Fibroblast of the aortic adventitia (primary cell): ENCODE data around the gene MAP3K1. TPM values are rescaled to one million over a fixed set of nuclear protein-coding genes. Genes with fewer than 3 reads are reported as not detected.
"Not testable (repeated sequence)": the region's sequence is repeated elsewhere in the genome, so short reads cannot be mapped to it uniquely, and the experiment has no call there.

Source experiments
- DNase-seq: peaks from one replicate; pipeline ENCODE4 v3.0.0-alpha.2; 2010; ENCODE audit warnings: low read depth
- H3K4me3 ChIP-seq: 2 replicates; pipeline ENCODE4 v1.5.1; 2011; ENCODE audit warnings: low read depth, mild to moderate bottlenecking, control low read depth, low read length, moderate library complexity
- total RNA-seq: library from RNA; depleted of rRNA; stranded (reverse); fragments of >200 nt; gene quantifications from 2 replicates; pipeline ENCODE4 v1.2.3, GENCODE V29; 2012; ENCODE audit warnings: low replicate concordance
- TF ChIP-seq, protein P1 (sequence below): IDR thresholded peaks from 2 replicates; pipeline ENCODE4 v1.5.1; 2011; ENCODE audit warnings: mild to moderate bottlenecking, low read length, control low read depth, inconsistent platforms; ENCODE audit not compliant: insufficient read depth

Gene MAP3K1
- total RNA-seq: 5.4 and 5.5 TPM in 2 replicates

DNA sequence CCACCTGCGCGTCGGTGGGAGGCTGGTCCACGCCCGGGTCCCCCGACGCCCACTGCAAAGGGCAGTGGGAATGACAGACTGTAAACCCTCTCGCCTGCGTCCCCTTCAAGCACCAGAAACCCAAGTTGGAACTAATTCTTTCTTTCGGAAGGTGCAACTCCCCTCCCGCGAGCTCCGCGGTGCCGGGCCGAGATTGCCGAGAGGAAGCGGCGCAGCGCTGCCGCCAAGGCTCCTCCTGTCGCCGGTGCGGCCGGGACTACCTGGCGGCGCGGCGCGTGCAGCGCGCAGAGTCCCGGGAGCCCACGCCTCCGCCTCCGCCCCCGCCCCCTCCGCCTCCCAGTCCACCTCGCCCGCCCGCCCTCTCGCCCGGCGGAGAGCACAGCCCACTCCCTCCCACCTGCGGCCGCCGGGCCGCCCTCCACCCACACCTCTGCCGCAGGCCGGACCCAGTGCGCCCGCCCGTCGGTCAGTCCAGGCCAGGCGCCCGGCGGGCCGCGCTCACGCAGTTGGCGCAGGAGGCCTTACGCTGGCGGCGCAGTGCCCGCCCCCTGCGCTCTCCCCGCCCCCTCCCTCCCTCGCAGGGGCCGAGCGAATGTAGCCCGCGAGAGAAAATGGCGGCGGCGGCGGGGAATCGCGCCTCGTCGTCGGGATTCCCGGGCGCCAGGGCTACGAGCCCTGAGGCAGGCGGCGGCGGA lies at the start of gene MAP3K1:
Gene MAP3K1, plus strand, starts transcription at position 587 of the 695 bp plus-strand sequence. Its CDS starts 25 bp downstream, at position 612.
- DNase-seq: peak; percentile 59

DNA sequence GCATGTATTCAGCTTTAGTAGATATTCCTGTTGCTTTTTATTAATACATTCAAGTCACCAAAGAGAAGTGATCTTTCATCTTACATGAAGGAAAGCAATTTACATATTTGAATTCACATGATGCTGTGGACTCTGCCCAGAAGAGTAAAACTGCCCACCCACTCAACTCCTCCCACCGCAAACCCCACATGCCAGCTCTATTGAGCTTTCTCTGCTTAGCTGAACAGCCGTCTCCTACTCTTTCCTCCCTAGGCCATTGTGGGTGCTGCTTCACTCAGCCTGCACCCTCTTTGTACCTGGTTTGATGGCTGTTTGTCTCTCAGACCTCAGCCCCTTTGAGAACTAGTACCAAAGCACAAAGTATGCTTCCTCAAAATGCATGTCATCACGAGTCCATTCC lies 48.4 kb upstream of the MAP3K1 start:
- no peak overlapping the region for H3K4me3 ChIP-seq
- TF ChIP-seq, protein P1, sequence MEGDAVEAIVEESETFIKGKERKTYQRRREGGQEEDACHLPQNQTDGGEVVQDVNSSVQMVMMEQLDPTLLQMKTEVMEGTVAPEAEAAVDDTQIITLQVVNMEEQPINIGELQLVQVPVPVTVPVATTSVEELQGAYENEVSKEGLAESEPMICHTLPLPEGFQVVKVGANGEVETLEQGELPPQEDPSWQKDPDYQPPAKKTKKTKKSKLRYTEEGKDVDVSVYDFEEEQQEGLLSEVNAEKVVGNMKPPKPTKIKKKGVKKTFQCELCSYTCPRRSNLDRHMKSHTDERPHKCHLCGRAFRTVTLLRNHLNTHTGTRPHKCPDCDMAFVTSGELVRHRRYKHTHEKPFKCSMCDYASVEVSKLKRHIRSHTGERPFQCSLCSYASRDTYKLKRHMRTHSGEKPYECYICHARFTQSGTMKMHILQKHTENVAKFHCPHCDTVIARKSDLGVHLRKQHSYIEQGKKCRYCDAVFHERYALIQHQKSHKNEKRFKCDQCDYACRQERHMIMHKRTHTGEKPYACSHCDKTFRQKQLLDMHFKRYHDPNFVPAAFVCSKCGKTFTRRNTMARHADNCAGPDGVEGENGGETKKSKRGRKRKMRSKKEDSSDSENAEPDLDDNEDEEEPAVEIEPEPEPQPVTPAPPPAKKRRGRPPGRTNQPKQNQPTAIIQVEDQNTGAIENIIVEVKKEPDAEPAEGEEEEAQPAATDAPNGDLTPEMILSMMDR: no peak
- no peak for DNase-seq

More for the DNA sequence above, at the start of gene MAP3K1:
- TF ChIP-seq, protein P1: no peak
- peak within 1 kb of the TSS; percentile 72 for H3K4me3 ChIP-seq

DNA sequence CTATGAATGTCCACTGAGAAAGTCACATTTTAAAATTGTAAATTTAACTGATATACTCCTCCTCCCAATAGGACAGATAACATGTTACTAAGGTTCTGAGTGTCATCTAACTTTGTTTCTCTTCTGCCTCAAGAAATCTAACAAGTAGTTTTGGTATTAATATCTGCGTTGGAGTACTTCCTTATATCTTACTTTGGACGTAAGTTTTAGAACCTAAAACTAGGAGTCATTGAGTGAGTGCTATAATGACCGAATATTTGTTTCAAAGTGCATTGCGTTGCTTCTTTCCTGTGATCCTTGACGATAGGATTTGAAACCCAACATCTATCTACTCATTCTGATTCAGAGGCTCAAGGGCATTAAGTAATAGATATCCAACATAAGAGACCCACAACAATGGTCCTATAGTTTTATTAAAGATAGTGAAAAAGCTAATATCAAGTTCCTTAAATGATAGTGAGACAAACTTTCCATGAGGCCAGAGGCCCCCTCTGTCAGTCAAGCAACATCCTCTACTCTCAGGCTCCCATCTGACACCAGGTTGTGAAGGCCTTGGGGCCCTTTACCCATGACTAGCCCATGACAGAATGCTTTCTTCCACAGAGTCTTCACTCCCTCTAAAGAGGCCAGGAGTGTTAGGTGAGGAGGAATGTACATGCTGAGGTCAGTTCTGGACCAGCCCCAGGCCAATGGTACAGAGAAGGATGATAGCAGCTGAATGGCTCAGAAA lies 45.3 kb upstream of the MAP3K1 start:
- no peak for DNase-seq
- H3K4me3 ChIP-seq: no peak overlapping the region
- TF ChIP-seq, protein P1: no peak

DNA sequence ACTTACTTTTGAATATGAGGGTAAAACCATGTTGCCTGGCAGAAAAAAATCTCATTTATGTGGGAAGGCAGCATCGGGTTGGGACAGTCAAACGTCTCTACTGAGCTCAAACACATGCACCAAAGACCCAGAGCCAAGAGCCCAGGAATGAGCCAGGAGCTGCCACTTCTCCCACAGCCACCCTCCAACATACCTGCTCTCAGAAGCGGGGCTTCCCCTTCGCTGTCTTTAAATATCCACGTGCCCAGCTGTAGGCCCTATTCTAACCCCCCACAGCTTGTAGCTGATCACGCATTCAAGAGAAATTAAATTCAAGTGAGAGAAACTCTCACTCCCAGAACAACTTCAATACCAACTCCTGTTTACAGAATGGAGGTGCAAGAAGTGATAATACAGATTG lies 42.6 kb upstream of the MAP3K1 start:
- H3K4me3 ChIP-seq: no peak overlapping the region
- TF ChIP-seq, protein P1: no peak
- DNase-seq: no peak

DNA sequence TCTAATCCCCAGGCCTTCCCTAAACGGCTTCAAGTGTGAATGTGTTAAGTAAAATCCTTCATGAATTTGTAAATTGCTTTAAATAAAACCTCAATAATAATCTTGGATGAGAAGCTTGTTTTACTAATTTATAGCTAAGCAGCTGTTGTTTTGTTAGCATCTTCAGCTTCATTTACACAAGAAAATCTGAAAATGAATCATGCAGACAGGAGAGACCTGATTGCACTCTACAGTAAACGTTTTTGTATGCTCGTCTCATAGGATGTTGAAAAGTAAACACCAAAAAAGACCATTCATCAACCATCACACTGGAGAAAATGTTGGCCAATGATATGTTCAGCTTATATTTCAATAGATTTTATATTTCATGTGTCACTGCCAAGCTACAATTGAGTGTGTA lies 40.4 kb upstream of the MAP3K1 start:
- TF ChIP-seq, protein P1: no peak
- H3K4me3 ChIP-seq: no peak overlapping the region
- no peak for DNase-seq

DNA sequence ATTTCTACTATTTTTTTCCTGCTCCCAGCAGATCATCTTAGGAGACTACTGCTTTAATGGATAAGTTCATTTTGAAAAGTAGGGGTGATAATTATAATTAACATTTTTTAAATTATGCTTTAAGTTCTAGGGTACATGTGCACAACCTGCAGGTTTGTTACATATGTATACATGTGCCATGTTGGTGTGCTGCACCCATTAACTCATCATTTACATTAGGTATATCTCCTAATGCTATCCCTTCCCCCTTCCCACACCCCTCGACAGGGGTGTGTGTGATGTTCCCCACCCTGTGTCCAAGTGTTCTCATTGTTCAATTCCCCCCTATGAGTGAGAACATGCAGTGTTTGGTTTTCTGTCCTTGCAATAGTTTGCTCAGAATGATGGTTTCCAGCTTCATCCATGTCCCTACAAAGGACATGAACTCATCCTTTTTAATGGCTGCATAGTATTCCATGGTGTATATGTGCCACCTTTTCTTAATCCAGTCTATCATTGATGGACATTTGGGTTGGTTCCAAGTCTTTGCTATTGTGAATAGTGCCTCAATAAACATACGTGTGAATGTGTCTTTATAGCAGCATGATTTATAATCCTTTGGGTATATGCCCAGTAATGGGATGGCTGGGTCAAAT lies 39.0 kb upstream of the MAP3K1 start:
- H3K4me3 ChIP-seq, DNase-seq: not testable (repeated sequence)

DNA sequence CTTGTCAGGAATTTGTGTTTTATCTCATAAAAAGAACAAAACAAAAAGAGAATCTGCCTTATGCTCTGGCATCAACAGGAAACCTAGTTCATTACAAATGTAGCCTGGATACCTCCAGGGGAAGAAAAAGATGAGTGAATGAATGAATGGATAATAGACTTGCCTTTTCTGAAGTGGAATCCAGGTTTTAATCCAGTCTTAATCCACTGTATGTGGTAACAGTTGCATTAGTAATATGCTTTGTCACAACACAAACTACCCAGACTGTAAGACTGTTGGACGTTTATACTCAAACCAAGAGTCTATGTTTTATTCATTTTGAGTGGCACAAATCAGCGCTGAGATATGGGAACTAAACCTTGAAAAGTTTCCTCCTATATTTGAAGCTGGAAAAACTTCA lies 32.1 kb upstream of the MAP3K1 start:
- TF ChIP-seq, protein P1: no peak
- no peak overlapping the region for H3K4me3 ChIP-seq
- DNase-seq: no peak
